Smooth muscle cell (in vitro differentiated cells): ENCODE data around the gene ZSWIM4. TPM values are rescaled to one million over a fixed set of nuclear protein-coding genes. Genes with fewer than 3 reads are reported as not detected.
"Not testable (repeated sequence)": the region's sequence is repeated elsewhere in the genome, so short reads cannot be mapped to it uniquely, and the experiment has no call there.

Experiments used
- DNase-seq: peaks from one replicate; lab custom pipeline; 2025; ENCODE audit not compliant: unreplicated experiment; lab: John Stamatoyannopoulos, UW
- H2AFZ ChIP-seq: fragments of 200-600 bp; sonication (generic); 2 replicates; pipeline ENCODE4 v1.6.0; 2016; ENCODE audit warnings: antibody characterized with exemption, low read depth, mild to moderate bottlenecking
- H3F3A ChIP-seq: fragments of 200-600 bp; sonication (generic); 2 replicates; pipeline ENCODE4 v1.6.0; 2017; ENCODE audit warnings: antibody characterized with exemption, low read depth
- H3K27ac ChIP-seq: fragments of 200-600 bp; sonication (generic); 2 replicates; pipeline ENCODE4 v1.5.1; 2016; ENCODE audit warnings: low read depth, mild to moderate bottlenecking
- H3K27me3 ChIP-seq: fragments of 200-600 bp; sonication (generic); 2 replicates; pipeline ENCODE4 v1.6.1; 2016; ENCODE audit warnings: low read depth, mild to moderate bottlenecking
- H3K36me3 ChIP-seq: fragments of 200-600 bp; sonication (generic); 2 replicates; pipeline ENCODE4 v1.5.1; 2016; ENCODE audit warnings: low read depth
- H3K4me1 ChIP-seq: fragments of 200-600 bp; sonication (generic); 2 replicates; pipeline ENCODE4 v1.5.1; 2016; ENCODE audit warnings: low read depth
- H3K4me2 ChIP-seq: fragments of 200-600 bp; sonication (generic); 2 replicates; pipeline ENCODE4 v1.6.0; 2016; ENCODE audit warnings: mild to moderate bottlenecking
- H3K4me3 ChIP-seq: fragments of 200-600 bp; sonication (generic); 2 replicates; pipeline ENCODE4 v1.5.1; 2016; ENCODE audit warnings: mild to moderate bottlenecking
- H3K79me2 ChIP-seq: fragments of 200-600 bp; sonication (generic); 2 replicates; pipeline ENCODE4 v1.6.0; 2016; ENCODE audit warnings: low read depth, mild to moderate bottlenecking
- H3K9ac ChIP-seq: fragments of 200-600 bp; sonication (generic); 2 replicates; pipeline ENCODE4 v1.6.0; 2016; ENCODE audit warnings: low read depth
- H3K9me3 ChIP-seq: fragments of 200-600 bp; sonication (generic); replicated peaks from 2 replicates; pipeline ENCODE4 v1.5.1; 2016; ENCODE audit warnings: low read depth
- H4K20me1 ChIP-seq: fragments of 200-600 bp; sonication (generic); 2 replicates; pipeline ENCODE4 v1.6.0; 2016; ENCODE audit warnings: low read depth
- WGBS: methylation state at CpG from one replicate; pipeline ENCODE4 v1.1.7; 2016; ENCODE audit warnings: low lambda C conversion rate; 5-methylcytosine and 5-hydroxymethylcytosine counted together
- polyA plus RNA-seq: library from polyadenylated mRNA; unstranded; fragments of >200 nt; fragmentation: Nextera tagmentation; extraction: Ambion mirVana; gene quantifications from 2 replicates; pipeline ENCODE4 v1.2.1, GENCODE V29; 2016
- total RNA-seq: library from RNA; depleted of rRNA; stranded (reverse); fragments of >200 nt; gene quantifications from 2 replicates; pipeline ENCODE4 v1.2.3, GENCODE V29; 2014
- TF ChIP-seq, protein P1 (sequence below): fragments of 200-600 bp; sonication (generic); IDR thresholded peaks from 2 replicates; pipeline ENCODE4 v1.5.1; 2017; ENCODE audit warnings: borderline replicate concordance, mild to moderate bottlenecking, antibody characterized with exemption; ENCODE audit not compliant: insufficient read depth, poor library complexity, severe bottlenecking

ZSWIM4 gene
- total and polyA plus RNA-seq, 2 experiments from 2014 or later = 3.0 to 5.8 TPM

DNA sequence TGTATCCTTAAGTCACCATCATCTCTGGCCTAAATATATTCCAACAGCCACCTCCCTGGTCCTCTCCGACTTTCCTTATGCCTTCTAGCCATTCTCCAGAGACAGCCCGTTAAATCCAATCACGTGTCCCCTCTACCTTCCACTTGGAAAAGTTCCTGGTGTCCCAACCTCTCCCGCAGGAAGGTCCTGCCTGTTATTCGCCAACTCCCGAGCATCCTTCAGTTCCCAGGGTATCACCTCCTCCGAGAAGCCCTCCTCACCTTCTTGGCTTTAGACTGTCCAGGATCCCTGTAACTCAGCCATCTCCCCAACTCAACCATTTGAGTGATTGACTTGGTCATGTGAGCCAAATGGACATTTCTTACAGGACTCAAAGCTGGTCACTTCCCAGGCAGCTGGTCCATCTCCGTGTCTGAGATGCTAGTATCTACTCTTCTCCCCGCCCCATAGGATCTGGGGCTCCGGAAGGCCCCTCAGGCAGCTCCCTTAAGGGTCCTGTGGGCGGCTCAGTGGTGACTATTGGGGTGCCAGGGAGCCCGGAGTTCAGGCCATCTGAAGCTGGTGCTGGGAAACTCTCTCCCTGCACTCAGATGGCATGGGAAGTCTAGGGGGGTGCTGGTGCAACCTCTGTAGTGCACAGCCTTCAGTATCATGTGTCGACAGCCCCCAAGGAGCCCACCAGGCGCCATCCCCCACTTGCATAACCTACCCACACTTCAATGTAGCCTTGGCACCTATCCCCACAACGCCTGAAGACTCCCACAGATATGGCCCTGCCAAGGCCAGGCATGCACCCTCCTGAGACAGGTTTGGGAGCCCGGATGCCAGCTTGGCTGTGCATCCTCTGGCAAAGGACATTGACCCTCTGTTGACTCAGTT is 53.8 kb downstream of the ZSWIM4 start:
- no peak overlapping the region for H3K4me2 ChIP-seq
- DNase-seq = no peak
- TF ChIP-seq, protein P1, sequence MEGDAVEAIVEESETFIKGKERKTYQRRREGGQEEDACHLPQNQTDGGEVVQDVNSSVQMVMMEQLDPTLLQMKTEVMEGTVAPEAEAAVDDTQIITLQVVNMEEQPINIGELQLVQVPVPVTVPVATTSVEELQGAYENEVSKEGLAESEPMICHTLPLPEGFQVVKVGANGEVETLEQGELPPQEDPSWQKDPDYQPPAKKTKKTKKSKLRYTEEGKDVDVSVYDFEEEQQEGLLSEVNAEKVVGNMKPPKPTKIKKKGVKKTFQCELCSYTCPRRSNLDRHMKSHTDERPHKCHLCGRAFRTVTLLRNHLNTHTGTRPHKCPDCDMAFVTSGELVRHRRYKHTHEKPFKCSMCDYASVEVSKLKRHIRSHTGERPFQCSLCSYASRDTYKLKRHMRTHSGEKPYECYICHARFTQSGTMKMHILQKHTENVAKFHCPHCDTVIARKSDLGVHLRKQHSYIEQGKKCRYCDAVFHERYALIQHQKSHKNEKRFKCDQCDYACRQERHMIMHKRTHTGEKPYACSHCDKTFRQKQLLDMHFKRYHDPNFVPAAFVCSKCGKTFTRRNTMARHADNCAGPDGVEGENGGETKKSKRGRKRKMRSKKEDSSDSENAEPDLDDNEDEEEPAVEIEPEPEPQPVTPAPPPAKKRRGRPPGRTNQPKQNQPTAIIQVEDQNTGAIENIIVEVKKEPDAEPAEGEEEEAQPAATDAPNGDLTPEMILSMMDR = no peak
- H3F3A ChIP-seq = peaks cover 68% of the 10 kb centered on the region
- no peaks in the 10 kb centered on the region for H3K27me3 ChIP-seq
- WGBS = 77% methylated on average over 16 of the region's 16 CpGs
- H3K4me3 ChIP-seq = no peak overlapping the region
- peaks cover 35% of the 10 kb centered on the region for H3K4me1 ChIP-seq
- no peaks in the 10 kb centered on the region for H3K79me2 ChIP-seq
- H3K27ac ChIP-seq = peak overlapping the region; percentile 100
- no peaks in the 10 kb centered on the region for H3K9me3 ChIP-seq
- H2AFZ ChIP-seq = no peak overlapping the region
- no peaks in the 10 kb centered on the region for H4K20me1 ChIP-seq
- H3K9ac ChIP-seq = peak overlapping the region; percentile 100
- no peaks in the 10 kb centered on the region for H3K36me3 ChIP-seq

DNA sequence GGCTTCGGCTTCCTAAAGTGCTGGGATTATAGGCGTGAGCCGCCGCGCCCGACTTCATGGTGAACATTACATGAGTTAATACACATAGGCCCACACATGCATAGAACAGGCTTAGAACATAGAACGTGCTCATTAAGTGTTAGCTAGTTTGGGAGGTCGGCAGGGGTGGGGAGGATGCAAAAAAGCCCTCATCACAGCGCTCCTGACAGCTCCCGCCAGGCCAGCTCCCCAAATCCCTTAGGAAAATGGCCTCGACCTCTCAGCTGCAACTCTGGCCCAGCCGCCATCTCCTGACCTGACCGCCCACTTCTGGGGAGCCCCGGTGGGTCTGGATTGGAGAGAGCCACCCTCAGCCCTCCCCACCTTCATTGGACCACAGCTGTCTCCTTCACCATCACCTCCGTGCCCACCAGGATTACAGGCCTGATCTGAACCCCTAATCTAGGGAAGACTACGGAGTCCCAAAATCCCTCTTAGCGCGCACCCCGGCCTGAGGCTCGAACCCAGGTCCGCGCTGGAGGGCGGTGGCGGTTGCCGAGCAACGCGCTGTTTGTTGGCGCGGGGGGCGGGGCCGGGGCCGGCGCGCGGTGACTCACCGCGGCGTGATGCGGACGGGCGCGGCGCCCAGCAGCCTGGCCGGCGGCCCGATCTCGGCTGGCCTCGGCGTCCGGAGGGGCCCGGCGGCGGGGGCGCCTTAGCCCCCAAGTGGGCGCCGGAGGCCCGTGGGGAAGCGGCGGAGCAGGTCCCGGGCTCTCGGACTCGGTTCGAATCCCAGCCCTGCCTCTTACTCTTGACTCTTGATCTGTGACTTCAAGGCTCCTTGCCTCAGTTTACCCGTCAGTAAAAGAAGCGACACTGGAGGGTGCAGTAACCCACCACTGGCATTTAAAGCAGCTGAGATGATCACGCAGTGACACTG is 55.0 kb downstream of the ZSWIM4 start:
- peak overlapping the region; percentile 17 for H3K4me3 ChIP-seq
- H3K4me1 ChIP-seq = peaks cover 33% of the 10 kb centered on the region
- no peaks in the 10 kb centered on the region for H3K9me3 ChIP-seq
- peaks cover 62% of the 10 kb centered on the region for H3F3A ChIP-seq
- H3K4me2 ChIP-seq = peak overlapping the region; percentile 64
- H2AFZ ChIP-seq = no peak overlapping the region
- peak overlapping the region; percentile 100 for H3K27ac ChIP-seq
- H3K79me2 ChIP-seq = no peaks in the 10 kb centered on the region
- no peaks in the 10 kb centered on the region for H3K27me3 ChIP-seq
- peak overlapping the region; percentile 100 for H3K9ac ChIP-seq
- WGBS = 21% methylated on average over 62 of the region's 66 CpGs
- peak; percentile 64 for DNase-seq
- H3K36me3 ChIP-seq = no peaks in the 10 kb centered on the region
- TF ChIP-seq, protein P1 = no peak
- H4K20me1 ChIP-seq = no peaks in the 10 kb centered on the region

DNA sequence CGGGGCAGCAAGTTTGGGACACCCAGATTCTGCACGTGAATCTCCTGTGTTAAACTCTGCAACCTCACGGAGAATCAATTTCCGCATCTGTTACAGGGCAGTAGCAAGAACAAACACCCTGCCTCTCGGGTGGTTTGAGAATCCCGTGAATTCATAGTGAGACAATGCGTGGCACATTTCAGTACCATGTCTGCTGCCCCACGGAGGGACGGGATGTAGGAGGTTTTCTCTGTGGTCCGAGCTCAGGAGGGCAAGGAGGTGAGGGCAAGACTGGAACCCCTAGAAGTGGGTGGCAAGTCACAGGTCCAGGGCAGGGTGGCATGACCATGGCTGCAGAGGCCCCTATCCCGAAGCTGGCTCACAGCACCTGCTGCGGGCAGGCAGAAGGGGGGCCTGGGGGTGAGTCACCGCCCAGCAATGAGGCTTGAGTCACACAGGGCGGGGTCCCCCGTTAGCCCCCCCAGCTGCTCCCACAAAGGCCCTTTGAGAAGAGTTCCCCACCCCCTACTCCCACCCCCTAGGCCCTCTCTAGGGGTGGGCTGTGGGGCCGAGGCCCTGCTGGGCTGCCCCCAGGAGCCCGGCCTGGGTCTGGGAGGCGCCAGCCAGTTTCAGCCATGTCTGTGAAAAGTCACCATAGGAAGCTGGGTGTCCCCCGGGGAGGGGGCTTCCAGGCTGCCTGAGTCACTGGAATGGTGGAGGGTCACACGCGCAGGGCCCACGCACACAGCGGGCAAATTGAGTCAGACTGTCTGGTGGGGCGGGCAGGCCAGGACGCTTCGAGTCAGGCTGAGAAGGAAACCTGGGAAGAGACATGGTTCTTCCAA is 55.9 kb downstream of the ZSWIM4 start:
- Histone ChIP-seq H3K9me3 (no peaks in the 10 kb centered on the region), H3K79me2 (no peaks in the 10 kb centered on the region), H3K27me3 (no peaks in the 10 kb centered on the region), H3K36me3 (no peaks in the 10 kb centered on the region), H3F3A (peaks cover 55% of the 10 kb centered on the region), H3K4me3 (peak overlapping the region; percentile 17), H2AFZ (no peak overlapping the region), H3K27ac (peak overlapping the region; percentile 100), H3K4me2 (peak overlapping the region; percentile 73), H3K9ac (peak overlapping the region; percentile 100), H4K20me1 (no peaks in the 10 kb centered on the region), H3K4me1 (peaks cover 33% of the 10 kb centered on the region)
- WGBS = 16% methylated on average over 24 of the region's 26 CpGs
- DNase-seq = peak; percentile 96
- TF ChIP-seq, protein P1 = no peak

DNA sequence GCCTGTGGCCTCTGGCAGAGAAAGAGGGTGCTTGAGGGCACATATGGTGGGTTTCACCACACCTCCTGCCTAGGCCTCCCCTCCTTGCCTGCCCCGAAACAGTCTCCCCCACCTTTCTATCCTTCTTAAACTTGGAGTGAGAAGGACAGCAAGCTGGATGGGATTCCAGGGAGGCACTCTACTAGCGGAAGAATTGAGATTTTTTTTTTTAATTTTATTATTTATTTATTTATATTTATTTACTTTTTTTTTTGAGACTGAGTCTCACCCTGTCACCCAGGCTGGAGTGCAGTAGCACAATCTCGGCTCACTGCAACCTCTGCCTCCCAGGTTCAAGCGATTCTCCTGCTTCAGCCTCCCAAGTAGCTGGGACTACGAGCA is 56.5 kb downstream of the ZSWIM4 start:
- peaks cover 53% of the 10 kb centered on the region for H3F3A ChIP-seq
- H4K20me1 ChIP-seq, H3K9me3 ChIP-seq, H2AFZ ChIP-seq, H3K79me2 ChIP-seq, H3K27me3 ChIP-seq, DNase-seq, H3K36me3 ChIP-seq, H3K4me3 ChIP-seq: not testable (repeated sequence)
- peaks cover 31% of the 10 kb centered on the region for H3K4me1 ChIP-seq
- H3K27ac ChIP-seq = peak overlapping the region; percentile 100
- WGBS = 71% methylated on average over 5 of the region's 5 CpGs
- peak overlapping the region; percentile 100 for H3K9ac ChIP-seq
- peak overlapping the region; percentile 73 for H3K4me2 ChIP-seq

DNA sequence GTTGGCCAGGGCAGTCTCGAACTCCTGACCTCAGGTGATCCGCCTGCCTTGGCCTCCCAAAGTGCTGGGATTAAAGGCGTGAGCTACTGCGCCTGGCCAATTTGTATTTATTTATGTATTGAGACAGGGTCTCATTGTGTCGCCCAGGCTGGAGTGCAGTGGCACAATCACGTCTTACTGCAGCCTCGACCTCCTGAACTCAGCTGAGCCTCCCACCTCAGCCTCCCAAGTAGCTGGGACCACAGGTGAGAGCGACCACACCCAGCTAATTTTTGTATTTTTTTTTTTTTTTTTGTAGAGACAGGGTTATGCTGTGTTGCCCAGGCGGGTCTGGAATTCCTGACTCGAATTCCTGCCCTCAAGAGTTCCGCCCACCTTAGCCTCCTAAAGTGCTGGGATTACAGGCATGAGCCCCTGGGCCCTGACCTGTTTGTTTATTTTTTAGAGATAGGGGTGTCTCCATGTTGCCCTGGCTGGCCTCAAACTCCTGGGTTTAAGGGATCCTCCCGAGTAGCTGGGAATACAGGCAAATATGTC is 57.0 kb downstream of the ZSWIM4 start:
- not testable (repeated sequence) for H3K4me3 ChIP-seq, DNase-seq, H3K36me3 ChIP-seq, H3K79me2 ChIP-seq, H2AFZ ChIP-seq, H3K27me3 ChIP-seq, H4K20me1 ChIP-seq, H3K9me3 ChIP-seq
- peaks cover 27% of the 10 kb centered on the region for H3K4me1 ChIP-seq
- WGBS = 69% methylated on average over 12 of the region's 12 CpGs
- H3F3A ChIP-seq = peaks cover 53% of the 10 kb centered on the region
- H3K27ac ChIP-seq = peak overlapping the region; percentile 100
- H3K4me2 ChIP-seq = peak overlapping the region; percentile 73
- H3K9ac ChIP-seq = peak overlapping the region; percentile 100
